Transverse colon (tissue), 3 donors: ENCODE results near the gene SH3BGR.

ENCODE experiments used
- POLR2A ChIP-seq: fragments of 450-650 bp; IDR thresholded peaks from one replicate; pipeline ENCODE4 v1.6.1; 2016; ENCODE audit warnings: antibody characterized with exemption, mild to moderate bottlenecking, moderate library complexity
- POLR2AphosphoS5 ChIP-seq, 3 donors: sonication (generic); formaldehyde crosslinking; IDR thresholded peaks; one replicate each; pipeline ENCODE4 v1.6.1; 2016; ENCODE audit warnings: antibody characterized with exemption in 3 of 3

DNA sequence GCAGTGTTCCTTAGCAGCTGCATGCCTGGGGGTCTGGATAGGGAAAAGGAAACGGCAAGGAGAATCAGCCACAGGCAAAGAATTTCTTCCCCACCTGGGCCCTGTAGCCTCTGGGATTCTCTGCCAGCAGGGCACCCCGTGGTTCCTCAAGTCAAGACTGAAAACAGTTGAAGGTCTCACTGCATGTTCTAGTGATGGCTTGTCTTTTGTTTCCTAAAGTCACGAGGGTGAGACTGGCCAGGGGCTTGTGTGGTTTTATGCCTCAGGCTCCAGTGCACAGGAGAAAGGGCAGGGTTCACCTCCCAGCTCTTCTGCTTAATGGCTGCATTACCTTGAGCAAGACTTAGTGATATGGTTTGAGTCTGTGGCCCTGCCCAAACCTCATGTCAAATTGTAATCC, 107.7 kb downstream of the SH3BGR start:
- TF ChIP-seq POLR2A (no peak), POLR2AphosphoS5 (IDR thresholded peaks at IDR 0.05) (no peak)
